Activated CD4-positive, CD25-positive, alpha-beta regulatory T cell treated with anti-CD3 and anti-CD28 coated beads, Interleukin-2, amount 50 U/mL, for 72 hours (primary cell): ENCODE results near the gene SSRP1.
"Not testable (repeated sequence)": the region's sequence is repeated elsewhere in the genome, so short reads cannot be mapped to it uniquely, and the experiment has no call there.

Experiments
- DNase-seq: peaks from one replicate; pipeline ENCODE4 v3.0.0; 2021

SSRP1 gene

GRCh38 chr11:57338142-57338541 is 2.5 kb upstream of the SSRP1 start, which contains the start of gene P2RX3:
P2RX3 (plus strand) TSS chr11:57338352; CDS start chr11:57338551, 199 bp downstream.
- DNase-seq, result no peak

DNA sequence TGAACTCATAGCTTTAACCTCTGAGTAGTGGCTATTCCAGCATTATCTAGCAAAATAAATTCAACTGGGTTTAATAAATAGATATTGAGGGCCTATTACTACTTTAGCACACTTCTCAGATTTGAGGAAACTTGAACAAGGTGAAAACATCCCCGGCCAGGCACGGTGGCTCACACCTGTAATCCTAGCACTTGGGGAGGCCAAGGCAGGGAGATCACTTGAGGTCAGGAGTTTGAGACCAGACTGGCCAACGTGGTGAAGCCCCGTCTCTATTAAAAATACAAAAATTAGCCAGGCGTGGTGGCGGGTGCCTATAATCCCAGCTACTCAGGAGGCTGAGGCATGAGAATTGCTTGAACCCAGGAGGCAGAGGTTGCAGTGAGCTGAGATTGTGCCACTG is 1.2 kb upstream of the SSRP1 start:
- not testable (repeated sequence) for DNase-seq

- no peak for DNase-seq
Observed at GRCh38 chr11:57336111-57336666, 497 bp upstream of the SSRP1 start.

DNA sequence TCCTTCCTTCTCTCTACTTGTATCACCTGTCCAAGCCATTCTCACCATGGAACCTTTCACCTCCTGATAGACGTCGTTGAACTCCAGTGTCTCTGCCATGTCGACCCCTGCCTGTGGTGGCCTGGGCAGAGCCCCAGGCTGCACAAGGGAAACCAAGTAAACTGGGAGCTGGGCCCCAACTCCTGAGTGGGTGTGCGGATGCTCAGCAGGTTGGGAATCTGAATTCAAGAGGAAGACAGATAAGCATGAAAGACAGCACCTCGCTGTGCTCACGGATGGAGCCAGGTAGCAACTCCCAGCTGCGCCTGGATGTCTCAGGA is 709 bp downstream of the SSRP1 start:
- DNase-seq, result no peak

DNA sequence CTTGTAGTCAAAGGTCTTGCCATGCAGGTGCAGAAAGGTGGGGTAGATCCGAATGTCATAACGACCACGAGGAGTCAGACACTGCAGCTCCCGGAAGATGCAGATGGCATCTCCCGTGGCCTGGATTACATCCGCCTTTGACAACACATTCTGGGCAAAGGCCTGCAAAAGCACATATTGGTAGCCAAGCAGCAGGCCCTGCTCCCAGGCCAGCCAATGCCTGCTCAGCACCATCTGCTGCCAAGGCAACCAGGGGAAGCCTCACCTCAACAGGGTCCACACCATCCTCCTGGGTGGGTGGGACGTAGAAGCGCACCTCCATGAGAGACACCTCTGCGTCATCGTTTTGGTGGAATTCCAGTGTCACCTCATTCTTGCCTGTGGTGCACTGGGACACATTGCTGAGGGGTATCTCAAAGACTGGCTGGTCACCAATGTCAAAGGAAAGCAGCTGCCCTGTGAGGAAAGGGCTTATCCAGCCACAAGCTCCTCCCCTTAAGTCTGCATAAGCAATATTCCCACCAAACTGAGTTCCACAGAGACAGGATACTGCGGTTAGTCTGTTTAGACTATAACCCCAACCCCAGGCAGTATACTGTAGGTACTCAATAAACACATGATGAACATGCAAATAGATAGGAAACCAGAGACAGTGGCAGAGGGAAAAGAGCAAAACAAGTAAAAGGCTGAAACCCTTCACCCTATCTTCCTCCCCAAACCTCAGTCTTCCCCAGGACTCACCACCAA is 2.8 kb downstream of the SSRP1 start:
- DNase-seq, result no peak

- no peak for DNase-seq
Observed at GRCh38 chr11:57331720-57332119, 4.0 kb downstream of the SSRP1 start.

GRCh38 chr11:57330029-57330428 is 5.7 kb downstream of the SSRP1 start:
- peak; percentile 46 for DNase-seq

DNA sequence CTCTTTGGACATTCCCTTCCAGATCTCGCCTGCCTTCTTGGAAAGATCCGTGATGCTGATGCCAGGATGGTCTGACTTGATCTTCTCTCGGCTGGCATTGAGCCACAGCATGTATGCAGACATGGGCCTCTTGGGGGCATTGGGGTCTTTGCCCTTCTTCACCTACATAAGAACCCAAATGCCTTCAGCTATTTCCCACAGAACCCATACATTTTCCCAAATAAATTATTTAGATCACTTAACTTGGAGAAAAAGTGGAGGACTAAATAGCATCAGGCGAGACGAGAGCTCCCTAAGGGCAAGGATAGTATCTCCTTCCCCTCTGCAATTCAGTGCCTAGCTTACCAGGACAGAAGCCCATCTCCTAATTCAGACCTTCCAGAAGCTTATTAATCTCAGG is 8.0 kb downstream of the SSRP1 start:
- DNase-seq, result no peak

DNA sequence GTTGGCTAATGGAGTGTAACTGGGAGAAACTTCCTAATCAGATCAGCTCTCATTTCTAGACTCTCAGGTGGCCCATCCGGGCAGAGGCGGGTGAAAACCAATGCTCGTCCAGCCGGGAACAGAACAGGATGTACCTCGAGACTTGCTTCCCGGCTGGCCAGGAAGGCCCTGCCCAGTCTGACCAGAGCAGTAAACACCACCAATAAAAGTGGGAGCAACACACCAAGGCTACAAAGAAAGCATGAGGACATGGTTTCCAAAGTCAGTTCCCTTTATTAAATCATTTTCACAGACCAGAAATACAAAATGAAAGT is 10.0 kb downstream of the SSRP1 start:
- no peak for DNase-seq

GRCh38 chr11:57324886-57325734 is 10.6 kb downstream of the SSRP1 start, which contains the start of gene TNKS1BP1:
TNKS1BP1 (minus strand) TSS chr11:57324952; CDS start chr11:57321885, 3,067 bp downstream.
- DNase-seq, result peak; percentile 84

DNA sequence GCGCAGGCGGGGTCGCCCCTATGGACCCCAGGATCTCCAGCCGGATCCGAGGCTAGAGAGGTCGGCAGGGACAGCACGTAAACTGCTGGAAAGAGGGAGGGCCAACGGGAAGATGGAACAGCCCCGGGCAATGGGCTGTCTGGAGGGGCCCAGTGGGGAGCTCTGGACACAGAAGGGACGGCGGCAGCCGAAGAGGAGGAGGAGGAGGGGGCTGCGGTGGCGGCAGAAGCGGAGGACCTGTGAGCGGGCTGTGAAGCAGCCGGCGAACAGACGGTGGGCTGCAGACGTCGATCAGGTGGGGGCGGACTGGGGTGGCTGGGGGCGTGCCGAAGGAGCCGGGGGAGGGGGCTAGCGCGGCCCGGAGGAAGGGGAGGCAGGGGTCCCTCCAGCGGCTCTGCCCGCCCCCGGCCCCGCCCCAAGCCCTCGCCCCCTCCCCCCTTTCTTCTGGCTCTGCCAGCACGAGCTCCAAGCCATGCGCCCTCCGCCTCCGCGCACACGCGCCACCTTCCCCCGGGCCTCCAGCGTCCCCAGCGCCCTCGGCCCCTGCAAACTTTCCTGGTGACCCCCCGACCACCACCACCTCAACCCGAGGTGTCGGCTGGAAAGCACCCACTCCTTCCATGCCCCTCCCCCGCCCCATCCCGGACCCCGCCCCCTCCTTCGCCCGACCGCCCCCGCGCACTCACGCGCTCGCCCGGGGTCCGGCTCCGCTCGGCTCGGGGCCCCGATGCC is 11.4 kb downstream of the SSRP1 start:
- peak; percentile 38 for DNase-seq

DNA sequence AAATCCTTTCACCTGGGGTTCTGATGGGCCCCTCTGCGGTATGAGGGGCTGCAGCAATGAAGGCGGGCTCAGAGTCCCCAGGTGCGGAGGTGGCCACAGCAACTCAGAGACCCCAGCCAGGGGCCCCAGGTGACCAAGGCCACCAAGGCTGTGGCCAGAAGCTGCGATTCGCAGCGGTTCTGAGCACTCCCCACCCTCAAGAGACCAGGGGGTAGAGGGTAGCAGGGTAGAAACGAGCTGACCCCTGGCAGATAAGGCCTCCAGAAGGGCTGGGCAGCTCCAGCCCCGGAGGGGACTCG is 11.9 kb downstream of the SSRP1 start:
- DNase-seq, result no peak

- no peak for DNase-seq
Observed at GRCh38 chr11:57323167-57323854, 12.4 kb downstream of the SSRP1 start.

DNA sequence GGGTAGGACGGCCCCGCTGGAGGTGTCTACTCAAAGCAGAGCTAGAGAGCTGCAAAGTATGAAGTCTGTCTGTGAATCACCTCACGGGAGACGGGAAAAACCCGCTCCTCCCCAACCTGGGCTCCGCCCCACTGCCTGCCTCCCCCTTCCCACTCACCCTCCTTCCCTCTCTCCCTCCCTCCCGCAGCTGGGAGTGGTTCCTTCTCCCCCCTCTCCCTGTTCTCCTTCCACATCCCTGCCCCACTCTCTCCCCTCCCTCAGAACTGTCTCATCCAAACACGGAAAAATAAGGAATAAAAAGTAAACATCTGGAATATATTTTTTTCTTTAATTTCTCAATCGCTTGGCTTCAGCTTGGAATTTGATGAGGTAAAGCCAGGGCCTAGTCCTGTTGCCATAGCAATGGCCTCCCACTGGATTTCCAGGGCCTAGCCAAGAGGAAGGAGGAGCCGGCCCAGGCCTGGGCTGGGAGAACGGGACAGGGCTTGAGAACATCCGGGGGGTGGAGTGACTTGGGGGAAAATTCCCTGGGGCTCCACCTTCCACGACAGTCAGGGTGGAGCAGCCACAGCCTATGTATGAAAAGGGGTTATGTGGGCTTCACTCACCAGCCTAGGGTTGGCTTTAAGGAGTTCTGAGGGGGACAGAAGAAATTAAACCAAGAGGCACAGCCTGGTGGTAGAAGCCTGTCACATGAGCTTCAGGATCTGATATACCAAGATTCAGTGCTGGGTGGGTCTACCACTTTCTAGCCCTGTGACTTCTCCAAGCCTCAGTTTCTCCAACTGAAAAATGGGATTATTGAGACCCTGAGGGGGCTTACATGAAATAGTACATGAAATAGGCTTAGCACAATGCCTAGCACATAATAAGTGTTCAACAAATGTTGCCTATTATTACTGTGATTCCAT is 13.2 kb downstream of the SSRP1 start:
- DNase-seq, result no peak

DNA sequence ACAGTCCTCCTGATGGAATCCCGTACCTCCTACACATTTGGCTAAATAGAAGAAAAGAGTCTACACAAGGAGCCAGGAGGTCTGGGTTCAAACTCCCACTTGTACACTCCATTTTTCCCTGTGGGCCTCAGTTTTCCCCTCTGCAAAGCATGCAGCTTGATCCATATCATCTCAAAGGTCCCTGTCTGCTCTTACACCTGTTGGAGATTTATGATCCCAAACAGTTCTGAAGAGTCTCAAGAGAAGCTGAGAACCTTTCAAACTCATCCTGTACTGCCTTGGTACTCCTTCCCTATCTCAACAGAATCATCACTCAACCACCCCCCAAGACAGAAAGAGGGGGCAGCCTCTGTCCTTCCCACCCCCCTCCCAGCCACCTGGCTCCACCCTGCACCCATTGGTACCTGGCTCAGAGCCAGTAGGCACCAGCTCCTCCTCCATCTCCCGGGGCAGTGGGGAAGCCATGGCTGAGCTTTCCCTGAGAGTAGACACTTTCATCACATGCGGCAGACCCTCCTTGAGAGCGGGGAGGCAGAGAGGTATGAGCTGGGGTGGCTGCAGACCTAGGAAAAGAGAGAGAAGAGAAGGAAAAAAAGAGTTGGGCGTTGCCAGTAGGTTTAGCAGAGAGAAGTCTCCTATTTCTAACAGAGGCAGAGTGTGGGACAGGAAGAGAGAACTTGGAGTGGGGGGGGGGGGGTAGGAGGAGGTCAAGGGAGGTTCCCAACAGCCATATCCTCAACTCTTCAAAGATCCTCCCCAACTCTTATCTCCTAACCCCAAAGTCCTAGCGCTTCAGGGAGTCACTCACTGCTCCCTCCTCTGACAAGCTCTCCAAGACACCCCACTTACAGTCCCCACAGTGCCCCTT is 14.1 kb downstream of the SSRP1 start:
- no peak for DNase-seq

DNA sequence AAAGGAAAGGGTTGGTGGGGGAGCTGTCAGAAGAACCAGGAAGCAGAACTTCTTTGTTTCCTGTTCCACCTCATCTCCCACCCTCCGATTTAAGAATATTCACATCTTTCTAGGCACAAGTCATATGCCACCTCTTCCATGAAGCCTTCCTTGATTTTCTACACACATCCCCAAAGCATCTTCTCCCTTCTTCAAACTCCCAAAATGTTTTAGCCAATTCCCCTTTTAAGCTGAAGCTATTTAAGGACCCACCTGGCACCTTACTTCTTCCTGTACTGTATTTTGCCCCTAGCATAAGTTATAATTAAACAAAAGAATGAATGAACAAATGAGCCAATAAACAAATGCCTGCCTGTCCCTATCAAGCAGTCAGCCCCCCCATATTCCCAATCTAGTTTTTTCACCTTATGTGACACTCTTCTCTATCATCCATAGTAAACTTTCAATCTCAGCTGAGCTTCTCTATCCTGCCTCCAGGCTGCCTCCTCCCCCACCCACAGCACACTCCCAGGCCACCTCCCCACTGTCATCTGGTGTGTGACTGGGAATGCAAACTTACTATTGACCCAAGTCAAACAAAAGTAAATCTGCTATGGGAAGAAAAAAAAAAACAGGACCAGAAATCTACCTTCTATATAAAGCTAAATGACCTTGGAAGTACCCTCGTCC is 14.8 kb downstream of the SSRP1 start:
- no peak for DNase-seq

DNA sequence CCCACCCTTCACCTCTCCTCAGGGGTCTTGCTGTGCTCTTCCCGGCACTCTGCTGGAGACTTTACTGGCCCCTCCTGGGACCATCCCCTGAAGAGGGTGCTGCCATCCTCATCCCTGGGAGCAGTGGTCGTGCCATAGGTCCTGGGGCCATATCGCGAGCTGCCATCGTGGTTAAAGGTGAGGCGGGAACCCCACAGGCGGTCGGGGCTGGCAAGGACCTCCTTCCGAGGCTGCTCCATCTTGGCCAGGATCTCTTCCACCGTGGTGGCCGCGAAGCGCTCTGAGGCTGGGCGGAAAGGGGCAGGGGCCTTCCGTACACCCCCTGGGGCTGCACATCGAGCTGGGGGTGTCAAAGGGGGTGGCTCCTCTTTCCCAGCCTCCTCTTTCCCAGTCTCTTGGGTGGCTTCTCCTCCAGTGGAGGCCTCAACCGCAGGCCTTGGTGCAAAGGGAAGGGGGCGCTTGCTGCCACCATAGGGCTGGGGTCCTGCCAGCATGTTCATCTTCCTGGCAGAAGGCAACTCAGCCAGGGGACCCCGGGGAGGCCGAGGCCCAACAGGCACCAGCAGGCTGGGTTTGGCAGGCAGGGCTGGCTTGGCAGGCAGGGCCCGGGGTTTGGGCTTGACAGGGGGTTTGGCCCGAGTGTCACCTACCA is 15.5 kb downstream of the SSRP1 start:
- no peak for DNase-seq

DNA sequence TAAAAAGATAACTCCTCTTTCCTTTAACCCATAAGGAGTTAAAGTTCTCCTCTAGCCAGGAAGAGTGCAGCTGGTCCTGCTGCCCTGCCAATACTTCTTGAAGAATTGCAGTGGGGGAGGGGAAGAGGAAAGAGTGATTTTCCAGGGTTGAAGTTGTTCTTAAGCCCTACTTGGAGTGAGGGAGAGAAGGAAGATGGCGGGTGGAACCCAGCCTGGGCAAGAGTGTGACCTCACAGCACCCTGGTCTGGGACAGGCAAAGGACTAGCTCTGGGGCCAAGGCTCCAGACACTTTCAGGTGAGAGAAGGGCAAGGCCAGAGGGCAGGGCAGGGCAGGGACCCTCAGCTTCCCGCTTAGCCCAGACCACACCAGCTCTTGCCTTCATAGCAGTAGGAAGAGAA is 17.5 kb downstream of the SSRP1 start:
- DNase-seq, result no peak

- DNase-seq, result no peak
Observed at GRCh38 chr11:57316017-57316416, 19.7 kb downstream of the SSRP1 start.

GRCh38 chr11:57315491-57315890 is 20.2 kb downstream of the SSRP1 start:
- DNase-seq, result no peak
